ENCODE measurements around the gene MBD6. TPM values are rescaled to one million over a fixed set of nuclear protein-coding genes. Genes with fewer than 3 reads are reported as not detected.

The MBD6 gene
- total RNA-seq, 2 donors from 2014 or later, result 94.1 to 123 TPM

GRCh38 chr12:57534991-57535543 is 12.4 kb downstream of the MBD6 start:
- no peak overlapping the region for H3K27ac Mint-ChIP-seq

GRCh38 chr12:57535764-57536596 is 13.4 kb downstream of the MBD6 start:
- no peaks in the 10 kb centered on the region for H3K9me3 Mint-ChIP-seq
- no peaks in the 10 kb centered on the region for H3K27me3 Mint-ChIP-seq
- peaks cover 0 to 7% of the 10 kb centered on the region in 2 donors for H3K4me1 Mint-ChIP-seq (ENCODE audit: low read depth in 2 of 2)
- H3K27ac Mint-ChIP-seq, result no peak overlapping the region
- DNase-seq (ENCODE audit: low spot score), result no peak
- H3K36me3 Mint-ChIP-seq, result peaks cover 13% of the 10 kb centered on the region
- ATAC-seq, result no peak
- no peak overlapping the region for H3K4me3 Mint-ChIP-seq

More at GRCh38 chr12:57534991-57535543, 12.4 kb downstream of the MBD6 start:
- no peak for ATAC-seq
- Mint-ChIP-seq H3K4me1 (ENCODE audit: low read depth in 2 of 2) (peaks cover 0 to 7% of the 10 kb centered on the region in 2 donors), H3K4me3 (no peak overlapping the region), H3K27me3 (no peaks in the 10 kb centered on the region), H3K9me3 (no peaks in the 10 kb centered on the region), H3K36me3 (peaks cover 14% of the 10 kb centered on the region)
- DNase-seq (ENCODE audit: low spot score), result no peak

GRCh38 chr12:57536597-57536942 is 13.9 kb downstream of the MBD6 start:
- Mint-ChIP-seq H3K27me3 (no peaks in the 10 kb centered on the region), H3K36me3 (peaks cover 13% of the 10 kb centered on the region), H3K27ac (no peak overlapping the region), H3K9me3 (no peaks in the 10 kb centered on the region), H3K4me1 (ENCODE audit: low read depth in 2 of 2) (peaks cover 0 to 7% of the 10 kb centered on the region in 2 donors), H3K4me3 (no peak overlapping the region)
- no peak for ATAC-seq
- DNase-seq (ENCODE audit: low spot score), result no peak

GRCh38 chr12:57539134-57539768 is 16.6 kb downstream of the MBD6 start:
- Mint-ChIP-seq H3K36me3 (peaks cover 6% of the 10 kb centered on the region), H3K27ac (no peak overlapping the region), H3K9me3 (no peaks in the 10 kb centered on the region), H3K27me3 (no peaks in the 10 kb centered on the region), H3K4me3 (no peak overlapping the region), H3K4me1 (ENCODE audit: low read depth in 2 of 2) (peaks cover 6 to 15% of the 10 kb centered on the region in 2 donors)
- DNase-seq (ENCODE audit: low spot score), result no peak
- ATAC-seq, result no peak

- DNase-seq (ENCODE audit: low spot score), result no peak
- H3K9me3 Mint-ChIP-seq, result no peaks in the 10 kb centered on the region
- H3K4me3 Mint-ChIP-seq, result no peak overlapping the region
- H3K27me3 Mint-ChIP-seq, result no peaks in the 10 kb centered on the region
- no peak overlapping the region for H3K27ac Mint-ChIP-seq
- H3K36me3 Mint-ChIP-seq, result no peaks in the 10 kb centered on the region
- H3K4me1 Mint-ChIP-seq (ENCODE audit: low read depth in 2 of 2), result peaks cover 21 to 24% of the 10 kb centered on the region in 2 donors
- ATAC-seq, result no peak
Observed at GRCh38 chr12:57541001-57541400, 18.4 kb downstream of the MBD6 start.

GRCh38 chr12:57541717-57542116 is 19.1 kb downstream of the MBD6 start:
- Mint-ChIP-seq H3K27ac (no peak overlapping the region), H3K27me3 (no peaks in the 10 kb centered on the region), H3K9me3 (no peaks in the 10 kb centered on the region), H3K4me3 (no peak overlapping the region), H3K4me1 (ENCODE audit: low read depth in 2 of 2) (peaks cover 27 to 30% of the 10 kb centered on the region in 2 donors), H3K36me3 (no peaks in the 10 kb centered on the region)
- ATAC-seq (no peak), DNase-seq (ENCODE audit: low spot score) (no peak)

GRCh38 chr12:57543581-57543980 is 21.0 kb downstream of the MBD6 start:
- no peak overlapping the region for H3K4me3 Mint-ChIP-seq
- no peaks in the 10 kb centered on the region for H3K9me3 Mint-ChIP-seq
- H3K36me3 Mint-ChIP-seq, result no peaks in the 10 kb centered on the region
- H3K27ac Mint-ChIP-seq, result no peak overlapping the region
- DNase-seq (ENCODE audit: low spot score), result no peak
- no peak for ATAC-seq
- H3K4me1 Mint-ChIP-seq (ENCODE audit: low read depth in 2 of 2), result peaks cover 30 to 37% of the 10 kb centered on the region in 2 donors
- peaks cover 0 to 1% of the 10 kb centered on the region in 2 donors for H3K27me3 Mint-ChIP-seq

- Mint-ChIP-seq H3K9me3 (no peaks in the 10 kb centered on the region), H3K4me1 (ENCODE audit: low read depth in 2 of 2) (peaks cover 39 to 42% of the 10 kb centered on the region in 2 donors), H3K27ac (peak overlapping the region; percentile 95 to 98), H3K27me3 (peaks cover 0 to 11% of the 10 kb centered on the region in 2 donors), H3K4me3 (peak overlapping the region; percentile 99), H3K36me3 (no peaks in the 10 kb centered on the region)
- DNase-seq (ENCODE audit: low spot score), result no peak
- no peak for ATAC-seq
Observed at GRCh38 chr12:57545809-57546437, 23.3 kb downstream of the MBD6 start.

GRCh38 chr12:57546438-57547287 is 24.0 kb downstream of the MBD6 start, which contains the start of gene DCTN2:
Gene DCTN2, minus strand, starts transcription at chr12:57547192. Its CDS starts 129 bp downstream, at chr12:57547063.
- ATAC-seq, result peak; percentile 98 to 99
- H3K36me3 Mint-ChIP-seq, result no peaks in the 10 kb centered on the region
- H3K27ac Mint-ChIP-seq, result peak within 1 kb of the TSS; percentile 95 to 98
- DNase-seq (ENCODE audit: low spot score), result peak; percentile 94
- peaks cover 39 to 44% of the 10 kb centered on the region in 2 donors for H3K4me1 Mint-ChIP-seq (ENCODE audit: low read depth in 2 of 2)
- H3K4me3 Mint-ChIP-seq, result peak within 1 kb of the TSS; percentile 99
- peaks cover 0 to 11% of the 10 kb centered on the region in 2 donors for H3K27me3 Mint-ChIP-seq
- no peaks in the 10 kb centered on the region for H3K9me3 Mint-ChIP-seq

GRCh38 chr12:57547288-57548012 is 24.8 kb downstream of the MBD6 start:
- peaks cover 0 to 11% of the 10 kb centered on the region in 2 donors for H3K27me3 Mint-ChIP-seq
- H3K4me1 Mint-ChIP-seq (ENCODE audit: low read depth in 2 of 2), result peaks cover 39 to 44% of the 10 kb centered on the region in 2 donors
- H3K4me3 Mint-ChIP-seq, result peak overlapping the region; percentile 99
- no peaks in the 10 kb centered on the region for H3K36me3 Mint-ChIP-seq
- no peaks in the 10 kb centered on the region for H3K9me3 Mint-ChIP-seq
- ATAC-seq (no peak), DNase-seq (ENCODE audit: low spot score) (no peak)
- H3K27ac Mint-ChIP-seq, result peak overlapping the region; percentile 95 to 98

- Mint-ChIP-seq H3K9me3 (no peaks in the 10 kb centered on the region), H3K4me1 (ENCODE audit: low read depth in 2 of 2) (peaks cover 39 to 44% of the 10 kb centered on the region in 2 donors), H3K27me3 (peaks cover 1 to 11% of the 10 kb centered on the region in 2 donors), H3K4me3 (no peak overlapping the region), H3K27ac (no peak overlapping the region), H3K36me3 (no peaks in the 10 kb centered on the region)
- ATAC-seq, result no peak
- DNase-seq (ENCODE audit: low spot score), result no peak
Observed at GRCh38 chr12:57548013-57548315, 25.3 kb downstream of the MBD6 start.

GRCh38 chr12:57548488-57548887 is 25.9 kb downstream of the MBD6 start:
- H3K4me1 Mint-ChIP-seq (ENCODE audit: low read depth in 2 of 2), result peaks cover 37 to 44% of the 10 kb centered on the region in 2 donors

More at GRCh38 chr12:57548488-57548887, 25.9 kb downstream of the MBD6 start:
- no peak overlapping the region for H3K27ac Mint-ChIP-seq
- H3K4me3 Mint-ChIP-seq, result peak overlapping the region; percentile 80
- H3K27me3 Mint-ChIP-seq, result peaks cover 7 to 16% of the 10 kb centered on the region in 2 donors
- no peaks in the 10 kb centered on the region for H3K9me3 Mint-ChIP-seq
- DNase-seq (ENCODE audit: low spot score) (no peak), ATAC-seq (no peak)
- H3K36me3 Mint-ChIP-seq, result no peaks in the 10 kb centered on the region

Measured in natural killer cell treated with Interleukin-12 subunit alpha and Interleukin-12 subunit beta and Interleukin-15 and Interleukin-18, amount 100 ng/mL, for 72 hours (primary cell).